NCI-H748 (cell line): ENCODE results near the gene RTF1.
"Not testable (repeated sequence)": the region's sequence is repeated elsewhere in the genome, so short reads cannot be mapped to it uniquely, and the experiment has no call there.

Source experiments
- DNase-seq: peaks from one replicate; lab custom pipeline; 2025; ENCODE audit not compliant: unreplicated experiment; lab: John Stamatoyannopoulos, UW

Gene RTF1

DNA sequence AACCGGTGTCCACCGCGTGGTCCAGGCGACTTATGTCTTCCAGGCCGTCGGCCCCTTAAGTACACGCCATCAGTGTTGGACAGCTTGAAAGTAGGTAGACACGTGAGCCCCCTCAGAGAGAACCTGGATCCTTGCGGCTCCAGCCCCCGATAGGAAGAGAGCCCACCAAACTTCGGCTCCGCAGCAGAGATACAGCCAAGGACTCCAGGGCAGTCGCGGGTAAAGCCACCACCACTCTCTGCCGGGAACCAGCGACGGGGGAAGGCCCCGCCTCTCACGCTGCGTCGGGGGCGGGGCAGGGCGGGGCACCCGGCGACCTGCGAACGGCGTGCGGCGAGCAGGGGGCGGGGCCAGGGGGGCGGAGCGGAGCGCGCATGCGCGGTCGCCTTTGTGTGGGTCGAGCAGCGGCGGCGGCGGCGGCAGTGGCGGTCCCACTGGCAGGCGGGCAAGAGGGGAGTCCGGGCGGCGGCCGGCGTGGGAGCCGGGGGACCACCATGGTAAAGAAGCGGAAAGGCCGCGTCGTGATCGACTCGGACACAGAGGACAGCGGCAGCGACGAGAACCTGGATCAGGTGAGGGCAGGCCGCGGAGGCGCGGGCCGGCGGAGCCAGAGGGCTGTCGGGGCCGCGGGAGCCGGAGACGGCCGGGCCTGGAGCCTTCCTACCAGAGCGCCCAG is at the start of gene RTF1:
TSS of gene RTF1 (plus strand) at position 354 of the 676 bp plus-strand sequence. CDS start at position 375, 21 bp downstream.
- peak; percentile 81 for DNase-seq

- no peak for DNase-seq
These were observed 49.5 kb upstream of the RTF1 start for GRCh38 chr15:41367418-41367817.

GRCh38 chr15:41377978-41378377 is 38.9 kb upstream of the RTF1 start:
- no peak for DNase-seq

DNA sequence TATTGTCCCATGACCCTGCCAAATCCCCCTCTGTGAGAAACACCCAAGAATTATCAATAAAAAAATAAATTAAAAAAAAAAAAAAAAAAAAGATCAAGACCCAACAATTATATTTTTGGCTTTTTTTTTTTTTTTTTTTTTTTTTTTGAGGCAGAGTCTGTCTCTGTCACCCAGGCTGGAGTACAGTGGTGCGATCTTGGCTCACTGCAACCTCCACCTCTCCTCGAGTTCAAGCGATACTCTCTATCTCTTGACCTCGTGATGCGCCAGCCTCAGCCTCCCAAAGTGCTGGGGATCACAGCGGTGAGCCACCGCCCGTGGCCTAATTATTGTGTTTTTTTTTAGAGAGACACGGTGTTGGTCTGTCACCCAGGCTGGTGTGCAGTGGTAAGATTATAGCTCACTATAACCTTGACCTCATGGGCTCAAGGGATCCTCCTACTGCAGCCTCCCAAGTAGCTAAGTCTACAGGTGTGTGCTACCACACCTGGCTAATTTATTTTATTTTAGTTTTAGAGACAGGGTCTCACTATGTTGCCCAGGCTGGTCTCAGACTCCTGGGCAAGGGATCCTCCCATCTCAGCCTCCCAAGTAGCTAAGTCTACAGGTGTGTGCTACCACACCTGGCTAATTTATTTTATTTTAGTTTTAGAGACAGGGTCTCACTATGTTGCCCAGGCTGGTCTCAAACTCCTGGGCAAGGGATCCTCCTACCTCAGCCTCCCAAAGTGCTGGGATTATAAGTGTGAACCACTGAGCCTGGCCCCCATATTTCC is 32.7 kb upstream of the RTF1 start:
- DNase-seq, result not testable (repeated sequence)

DNA sequence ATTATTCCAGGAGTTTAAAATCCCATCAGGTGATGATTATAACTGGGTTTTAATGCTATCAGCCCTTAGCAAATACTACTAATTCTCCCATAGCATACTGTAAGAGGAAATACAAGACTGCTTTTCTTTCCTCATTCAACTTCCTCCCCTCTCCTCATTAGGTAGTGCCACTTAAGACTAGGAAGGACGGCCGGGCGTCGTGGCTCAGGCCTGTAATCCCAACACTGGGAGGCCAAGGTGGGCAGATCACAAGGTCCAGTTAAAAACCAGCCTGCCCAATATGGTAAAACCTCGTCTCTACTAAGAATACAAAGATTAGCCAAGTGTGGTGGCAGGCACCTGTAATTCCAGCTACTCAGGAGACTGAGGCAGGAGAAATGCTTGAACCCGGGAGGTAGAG is 29.2 kb upstream of the RTF1 start:
- no peak for DNase-seq

GRCh38 chr15:41392659-41393058 is 24.2 kb upstream of the RTF1 start:
- no peak for DNase-seq

DNA sequence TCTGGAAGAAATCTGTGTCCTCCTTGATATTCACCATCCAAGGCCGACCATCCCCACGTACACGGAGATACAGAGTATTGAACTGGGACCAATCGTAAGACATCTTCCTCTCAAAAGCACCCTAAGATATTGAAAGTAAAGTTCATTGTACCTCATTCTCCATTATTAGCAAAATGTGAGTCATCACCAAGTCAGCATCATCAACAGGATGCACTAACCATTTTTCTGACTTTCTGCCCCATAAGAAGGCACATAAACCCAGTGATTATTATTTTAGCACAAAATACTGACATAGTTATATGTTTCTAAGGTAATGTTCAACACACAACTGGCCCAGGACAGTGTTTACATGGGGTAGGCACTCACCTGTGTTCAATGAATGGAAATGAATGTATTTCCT is 22.0 kb upstream of the RTF1 start:
- DNase-seq, result no peak

DNA sequence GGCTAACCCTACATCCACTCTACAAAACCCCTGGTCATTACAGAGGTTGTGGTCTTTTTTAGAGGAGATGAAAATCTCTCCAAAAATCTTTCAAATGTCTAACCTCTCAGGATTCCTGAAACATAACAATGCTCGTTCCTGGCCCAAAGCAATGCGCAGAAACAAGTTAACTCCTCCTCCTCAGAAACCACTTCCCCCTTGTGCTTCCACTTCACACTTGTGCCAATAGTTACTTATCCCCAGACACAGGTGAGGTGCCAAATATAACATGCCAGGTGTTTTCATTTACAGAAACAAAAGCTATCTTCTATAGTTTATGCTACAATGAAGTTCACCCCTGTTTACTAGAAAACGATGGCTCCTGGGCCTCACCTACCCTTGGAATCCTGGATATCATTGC is 20.8 kb upstream of the RTF1 start:
- no peak for DNase-seq

DNA sequence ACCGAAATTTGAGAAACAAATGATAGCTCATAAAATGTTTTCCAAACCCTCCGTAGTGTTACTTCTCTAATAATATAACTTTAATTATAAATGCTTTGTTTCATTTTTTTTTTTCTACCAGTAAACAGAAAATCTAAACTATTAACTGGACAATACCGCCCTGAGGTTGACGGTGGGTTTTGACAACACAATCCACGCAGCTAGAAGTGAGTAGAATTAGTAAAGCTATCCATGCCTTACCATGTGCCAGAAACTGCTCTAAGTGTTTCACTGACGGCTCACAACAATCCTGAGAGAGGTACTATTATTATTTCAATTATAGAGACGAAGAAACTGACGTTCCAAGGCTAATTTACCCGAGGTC is 15.0 kb upstream of the RTF1 start:
- DNase-seq, result no peak

- DNase-seq, result no peak
These were observed 9.6 kb upstream of the RTF1 start for GRCh38 chr15:41407341-41407740.

GRCh38 chr15:41408234-41408641 is 8.7 kb upstream of the RTF1 start:
- no peak for DNase-seq

DNA sequence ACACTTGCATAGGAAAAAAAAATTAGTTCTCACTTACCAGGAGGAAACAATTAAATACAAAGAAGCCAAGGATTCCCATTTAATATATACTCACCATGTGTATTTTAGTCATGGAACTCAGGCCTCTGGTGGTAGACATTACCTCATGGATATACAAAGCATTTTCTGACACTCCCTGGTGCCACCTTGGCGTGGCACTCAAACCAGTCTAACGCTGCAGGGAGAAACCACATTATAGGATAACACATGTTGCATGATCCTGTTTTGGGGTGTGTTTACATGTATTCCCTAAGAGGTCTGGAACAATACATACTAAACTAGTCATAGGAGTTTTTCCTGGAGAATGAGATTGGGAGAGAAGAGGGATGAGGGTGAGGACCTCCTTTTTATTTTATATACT is 5.9 kb upstream of the RTF1 start:
- DNase-seq, result no peak

DNA sequence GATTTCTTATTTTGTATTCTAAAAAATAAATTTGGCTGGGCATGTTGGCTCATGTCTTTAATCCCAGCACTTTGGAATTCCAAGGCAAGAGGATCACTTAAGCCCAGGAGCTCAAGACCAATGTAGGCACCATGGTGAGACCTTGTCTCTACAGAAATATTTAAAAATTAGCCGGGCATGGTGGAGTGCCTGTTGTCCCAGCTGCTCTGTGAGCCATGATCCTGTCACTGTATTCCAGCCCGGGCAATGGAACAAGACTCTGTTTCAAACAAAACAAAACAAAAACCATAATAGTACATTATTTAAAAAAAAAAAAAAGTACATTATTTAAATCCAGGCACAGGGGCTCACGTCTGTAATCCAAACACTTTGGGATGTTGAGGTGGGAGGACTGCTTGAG is 5.5 kb upstream of the RTF1 start:
- no peak for DNase-seq

GRCh38 chr15:41416128-41416741 is 660 bp upstream of the RTF1 start:
- no peak for DNase-seq

DNA sequence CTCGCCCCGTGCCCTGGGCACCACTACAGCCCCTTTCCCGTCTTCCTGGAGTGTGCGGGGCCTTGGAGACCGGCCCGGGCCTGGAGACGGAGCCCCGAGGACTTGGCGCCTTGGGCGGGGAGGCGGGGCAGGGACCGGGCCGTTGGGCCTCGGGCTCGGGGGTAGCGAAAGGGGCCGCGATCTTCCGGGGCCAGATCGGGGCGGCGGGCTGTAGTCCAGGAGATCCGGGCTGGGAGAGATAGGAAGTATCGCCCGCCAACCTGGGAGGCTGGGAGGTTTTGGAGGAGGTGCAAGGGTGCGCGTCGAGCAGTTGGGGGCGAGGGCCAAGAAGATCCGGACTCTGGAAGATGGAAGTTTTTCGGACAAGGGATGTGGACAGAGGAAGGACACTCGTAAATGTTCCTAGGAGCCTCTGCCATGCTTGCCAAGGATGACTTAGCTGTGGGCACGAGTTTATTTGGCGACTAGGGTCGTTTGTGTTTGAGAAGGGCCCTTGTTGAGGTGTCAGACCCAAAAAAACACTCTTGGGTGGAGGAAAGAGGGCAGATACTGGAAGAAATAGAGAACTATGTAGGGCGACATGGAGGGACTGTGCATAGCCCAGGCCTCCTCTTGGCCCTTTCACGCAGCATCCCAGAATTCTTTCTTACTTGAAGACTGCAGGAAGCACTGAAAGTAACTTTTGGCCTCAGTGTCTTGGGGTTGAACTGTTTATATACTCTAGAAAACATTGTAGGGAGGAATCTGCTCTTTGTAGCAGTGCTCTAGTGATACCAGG is 712 bp downstream of the RTF1 start:
- no peak for DNase-seq

GRCh38 chr15:41423979-41424659 is 7.2 kb downstream of the RTF1 start:
- no peak for DNase-seq

DNA sequence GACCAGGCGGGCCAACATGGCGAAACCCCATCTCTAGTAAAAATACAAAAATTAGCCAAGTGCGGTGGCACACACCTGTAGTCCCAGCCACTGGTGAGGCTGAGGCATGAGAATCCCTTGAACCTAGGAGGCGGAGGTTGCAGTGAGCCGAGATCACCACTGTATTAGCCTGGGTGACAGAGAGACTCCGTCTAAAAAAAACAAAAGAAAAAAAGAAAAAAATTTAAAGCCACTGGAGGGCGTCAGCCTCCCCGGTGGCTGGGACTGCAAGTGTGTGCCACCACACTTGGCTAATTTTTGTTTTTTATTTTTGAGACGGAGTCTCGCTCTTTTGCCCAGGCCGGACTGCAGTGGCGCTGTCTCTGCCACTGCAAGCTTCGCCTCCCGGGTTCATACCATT is 7.9 kb downstream of the RTF1 start:
- DNase-seq, result no peak

DNA sequence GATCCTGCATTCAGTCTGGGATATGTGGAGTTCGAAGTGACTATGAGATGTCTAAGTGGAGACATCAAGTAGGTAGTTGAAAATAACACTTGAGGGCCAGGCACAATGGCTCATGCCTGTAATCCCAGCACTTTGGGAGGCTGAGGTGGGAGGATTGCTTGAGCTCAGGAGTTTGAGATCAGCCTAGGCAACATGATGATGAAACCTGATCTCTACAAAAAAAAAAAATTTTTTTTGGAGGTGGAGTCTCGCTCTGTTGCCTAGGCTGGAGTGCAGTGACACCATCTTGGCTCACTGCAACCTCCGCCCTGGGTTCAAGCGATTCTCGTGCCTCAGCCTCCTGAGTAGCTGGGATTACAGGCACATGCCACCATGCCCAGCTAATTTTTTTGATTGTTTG is 9.0 kb downstream of the RTF1 start:
- DNase-seq, result not testable (repeated sequence)

- no peak for DNase-seq
These were observed 12.4 kb downstream of the RTF1 start for GRCh38 chr15:41429003-41429890.
